Central memory CD8-positive, alpha-beta T cell (primary cell): ENCODE data around the gene PLXDC2.
"Not testable (repeated sequence)": the region's sequence is repeated elsewhere in the genome, so short reads cannot be mapped to it uniquely, and the experiment has no call there.

ENCODE experiments used
- ATAC-seq: fragments of 150-1000 bp; cut with Tn5 transposase; replicated peaks from 2 replicates; pipeline ENCODE4 v1.10.0; 2022; ENCODE audit warnings: mild to moderate bottlenecking, moderate FRiP score, moderate number of reproducible peaks; ENCODE audit not compliant: poor library complexity, severe bottlenecking; ENCODE audit errors: extremely low read depth
- DNase-seq, 2 donors: peaks; one replicate each; pipeline ENCODE4 v3.0.0; 2021; ENCODE audit warnings: low spot score in 2 of 2
- H3K27ac Mint-ChIP-seq: one replicate; pipeline ENCODE4 v1.8.0; 2022; ENCODE audit warnings: low read depth, mild to moderate bottlenecking, moderate library complexity, mixed read lengths
- H3K27me3 Mint-ChIP-seq: one replicate; pipeline ENCODE4 v1.8.0; 2022; ENCODE audit warnings: mixed read lengths
- H3K36me3 Mint-ChIP-seq: one replicate; pipeline ENCODE4 v1.8.0; 2022; ENCODE audit warnings: mild to moderate bottlenecking, moderate library complexity, mixed read lengths; ENCODE audit not compliant: insufficient read depth
- H3K4me1 Mint-ChIP-seq: one replicate; pipeline ENCODE4 v1.8.0; 2022; ENCODE audit warnings: mixed read lengths
- H3K4me3 Mint-ChIP-seq: one replicate; pipeline ENCODE4 v1.8.0; 2022; ENCODE audit warnings: mild to moderate bottlenecking, moderate library complexity, mixed read lengths
- H3K9me3 Mint-ChIP-seq: one replicate; pipeline ENCODE4 v1.8.0; 2022; ENCODE audit warnings: mixed read lengths

Gene PLXDC2

DNA sequence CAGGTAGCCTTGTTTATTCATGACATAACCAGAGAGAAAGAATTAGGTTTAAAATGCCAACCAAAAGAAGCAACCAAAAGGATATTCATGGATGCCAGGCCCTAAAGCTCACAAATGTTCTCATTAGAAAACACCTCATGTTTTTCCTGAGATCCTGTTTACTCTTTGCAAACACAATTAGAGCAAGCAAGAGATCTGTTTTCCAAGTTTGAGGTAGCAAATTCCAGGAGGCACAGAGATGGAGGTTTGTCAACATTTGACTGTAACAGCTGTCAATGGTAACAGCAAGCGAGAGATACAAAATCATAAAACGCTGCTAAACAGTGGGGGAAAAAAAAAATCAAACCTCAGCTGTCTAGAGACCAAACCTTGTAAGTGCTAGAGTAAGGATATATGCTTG lies 182.2 kb downstream of the PLXDC2 start:
- ATAC-seq (no peak), DNase-seq (no peak)
- Mint-ChIP-seq H3K4me1 (no peaks in the 10 kb centered on the region), H3K9me3 (peaks cover 17% of the 10 kb centered on the region), H3K27me3 (no peaks in the 10 kb centered on the region), H3K36me3 (no peaks in the 10 kb centered on the region), H3K27ac (no peak overlapping the region), H3K4me3 (no peak overlapping the region)

DNA sequence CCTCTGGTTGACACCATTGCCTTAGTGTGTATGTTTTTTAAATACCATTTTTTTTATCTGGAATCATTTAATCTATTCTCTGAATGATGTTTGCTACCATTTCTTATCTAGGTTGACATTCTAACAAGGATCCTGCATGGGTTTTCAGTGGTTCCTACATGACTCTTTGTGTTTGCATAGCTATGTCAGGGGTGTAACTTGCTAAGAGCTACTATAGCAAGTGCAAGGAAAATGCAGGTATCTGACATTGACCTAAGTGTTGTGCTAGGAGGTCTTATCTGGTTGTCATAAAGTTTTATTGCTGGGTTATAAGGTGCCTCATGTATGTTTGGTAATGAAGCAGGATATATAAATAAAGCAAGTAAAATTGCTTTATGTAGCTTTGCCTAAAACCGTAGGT lies 183.2 kb downstream of the PLXDC2 start:
- Mint-ChIP-seq H3K9me3 (peaks cover 17% of the 10 kb centered on the region), H3K27me3 (no peaks in the 10 kb centered on the region), H3K27ac (no peak overlapping the region), H3K4me3 (no peak overlapping the region), H3K4me1 (no peaks in the 10 kb centered on the region), H3K36me3 (no peaks in the 10 kb centered on the region)
- DNase-seq = no peak
- ATAC-seq = no peak

DNA sequence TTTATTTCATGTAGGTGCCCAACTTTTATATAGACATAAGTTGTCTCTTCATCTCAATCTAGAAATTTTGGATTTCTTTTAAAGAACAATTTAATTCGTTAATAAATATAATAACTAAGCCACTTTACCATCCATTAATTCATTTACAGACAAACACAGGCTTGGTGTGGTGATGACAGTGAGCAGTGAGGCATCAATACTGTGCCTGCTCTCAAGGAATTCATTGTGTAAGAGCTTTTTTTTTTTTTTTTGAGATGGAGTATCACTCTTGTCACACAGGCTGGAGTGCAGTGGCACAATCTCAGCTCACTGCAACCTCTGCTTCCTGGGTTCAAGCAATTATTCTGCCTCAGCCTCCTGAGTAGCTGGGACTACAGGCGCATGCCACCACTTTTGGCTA lies 185.8 kb downstream of the PLXDC2 start:
- H3K4me1 Mint-ChIP-seq, H3K36me3 Mint-ChIP-seq, H3K27me3 Mint-ChIP-seq, ATAC-seq, H3K4me3 Mint-ChIP-seq, DNase-seq, H3K27ac Mint-ChIP-seq: not testable (repeated sequence)
- H3K9me3 Mint-ChIP-seq = peaks cover 19% of the 10 kb centered on the region

DNA sequence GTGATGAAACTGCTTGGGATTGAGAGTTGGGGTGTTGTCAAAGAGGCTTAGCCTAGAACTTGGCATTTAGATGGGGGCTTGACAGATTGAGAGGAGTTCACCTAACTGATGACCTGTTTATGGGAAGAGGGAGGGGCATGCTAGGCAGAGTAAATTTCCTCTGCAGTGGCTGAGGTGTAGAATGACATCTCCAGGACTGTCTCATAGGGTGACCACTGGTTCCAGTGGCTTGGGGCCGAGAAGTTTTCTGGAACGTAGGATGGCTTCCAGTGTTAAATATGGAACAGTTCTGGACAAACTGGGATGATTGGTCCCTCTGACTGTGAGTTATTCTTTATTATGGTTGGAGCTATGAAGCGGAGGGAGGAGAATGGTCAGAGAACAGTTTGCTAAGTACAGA lies 186.4 kb downstream of the PLXDC2 start:
- no peaks in the 10 kb centered on the region for H3K4me1 Mint-ChIP-seq
- no peak for ATAC-seq
- no peak overlapping the region for H3K4me3 Mint-ChIP-seq
- H3K27ac Mint-ChIP-seq = no peak overlapping the region
- H3K9me3 Mint-ChIP-seq = peaks cover 19% of the 10 kb centered on the region
- no peaks in the 10 kb centered on the region for H3K36me3 Mint-ChIP-seq
- DNase-seq = no peak
- no peaks in the 10 kb centered on the region for H3K27me3 Mint-ChIP-seq

DNA sequence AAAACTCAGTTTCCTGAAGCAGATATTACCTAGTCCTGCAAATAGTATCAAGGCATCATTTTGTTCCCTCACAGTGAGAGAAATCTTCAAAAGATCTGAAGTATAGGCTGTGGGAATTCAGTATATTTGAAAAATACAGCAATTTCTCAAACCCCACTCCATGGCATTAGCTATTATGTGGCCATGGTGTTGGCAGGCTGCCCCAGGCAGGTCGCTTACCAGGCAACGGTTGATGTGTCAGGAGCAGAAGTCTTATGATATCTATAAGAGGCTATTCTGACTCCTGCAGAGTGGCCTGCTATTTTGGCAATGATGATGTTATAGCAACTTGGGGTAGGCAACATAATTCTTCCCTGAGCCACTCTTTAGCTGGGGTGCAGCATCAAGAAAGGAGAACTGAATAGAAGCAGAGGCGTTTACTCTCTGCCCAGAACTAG lies 187.9 kb downstream of the PLXDC2 start:
- no peak overlapping the region for H3K4me3 Mint-ChIP-seq

DNA sequence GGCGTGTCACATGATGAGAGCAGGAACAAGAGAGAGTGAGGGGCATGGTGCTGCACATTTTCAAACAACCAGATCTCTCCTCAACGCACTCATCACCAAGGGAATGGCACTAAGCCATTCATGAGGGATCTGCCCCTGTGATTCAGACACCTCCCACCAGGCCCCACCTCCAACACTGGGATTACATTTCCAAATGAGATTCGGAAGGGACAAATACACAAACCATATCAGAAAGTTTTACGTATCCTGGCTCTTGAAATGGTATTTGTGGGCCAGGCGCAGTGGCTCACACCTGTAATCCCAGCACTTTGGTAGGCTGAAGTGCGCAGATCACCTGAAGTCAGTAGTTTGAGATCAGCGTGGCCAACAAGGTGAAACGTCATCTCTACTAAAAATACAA lies 189.4 kb downstream of the PLXDC2 start:
- H3K4me1 Mint-ChIP-seq = no peaks in the 10 kb centered on the region
- DNase-seq (no peak), ATAC-seq (no peak)
- H3K9me3 Mint-ChIP-seq = peaks cover 14% of the 10 kb centered on the region
- H3K4me3 Mint-ChIP-seq = no peak overlapping the region
- no peak overlapping the region for H3K27ac Mint-ChIP-seq
- H3K27me3 Mint-ChIP-seq = no peaks in the 10 kb centered on the region
- no peaks in the 10 kb centered on the region for H3K36me3 Mint-ChIP-seq

More for the DNA sequence above, 187.9 kb downstream of the PLXDC2 start:
- no peak overlapping the region for H3K27ac Mint-ChIP-seq
- peaks cover 19% of the 10 kb centered on the region for H3K9me3 Mint-ChIP-seq
- no peaks in the 10 kb centered on the region for H3K4me1 Mint-ChIP-seq
- DNase-seq (no peak), ATAC-seq (no peak)
- H3K36me3 Mint-ChIP-seq = no peaks in the 10 kb centered on the region
- no peaks in the 10 kb centered on the region for H3K27me3 Mint-ChIP-seq

DNA sequence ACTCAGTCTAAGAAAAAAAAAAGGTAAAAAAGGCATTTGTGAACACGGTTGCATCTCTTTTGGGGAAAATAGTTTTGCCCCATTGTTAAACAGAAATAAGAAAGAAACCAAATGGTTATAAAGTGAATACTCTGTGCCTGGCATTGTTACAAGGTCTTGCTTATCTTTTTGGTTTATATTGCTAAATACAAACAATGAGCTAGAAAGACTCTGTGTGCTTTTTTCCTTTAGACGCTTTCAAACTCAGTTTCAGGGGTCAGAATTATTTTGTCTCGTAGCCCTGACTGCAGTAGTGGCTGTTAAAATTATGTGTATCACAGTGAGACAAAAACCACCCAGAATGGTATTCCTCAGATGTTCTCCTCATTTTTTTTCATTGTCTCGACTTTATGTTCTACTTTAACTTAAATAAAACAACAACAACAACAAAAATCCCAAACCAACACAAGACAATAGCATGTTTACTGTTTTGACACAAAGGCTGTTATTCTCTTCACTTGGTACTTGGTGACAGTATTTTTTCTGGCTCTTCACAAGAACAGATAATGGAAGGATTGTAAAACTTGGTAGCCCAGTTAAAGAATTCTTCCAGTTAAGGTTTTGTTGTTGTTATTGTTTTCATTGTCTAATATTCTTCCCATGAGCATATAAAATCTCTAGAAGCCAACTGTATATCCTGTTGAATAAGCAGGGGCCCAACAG lies 190.1 kb downstream of the PLXDC2 start:
- H3K36me3 Mint-ChIP-seq = no peaks in the 10 kb centered on the region
- H3K27me3 Mint-ChIP-seq = no peaks in the 10 kb centered on the region
- no peak for ATAC-seq
- no peak overlapping the region for H3K27ac Mint-ChIP-seq
- no peak overlapping the region for H3K4me3 Mint-ChIP-seq
- DNase-seq = no peak
- no peaks in the 10 kb centered on the region for H3K4me1 Mint-ChIP-seq
- peaks cover 14% of the 10 kb centered on the region for H3K9me3 Mint-ChIP-seq

DNA sequence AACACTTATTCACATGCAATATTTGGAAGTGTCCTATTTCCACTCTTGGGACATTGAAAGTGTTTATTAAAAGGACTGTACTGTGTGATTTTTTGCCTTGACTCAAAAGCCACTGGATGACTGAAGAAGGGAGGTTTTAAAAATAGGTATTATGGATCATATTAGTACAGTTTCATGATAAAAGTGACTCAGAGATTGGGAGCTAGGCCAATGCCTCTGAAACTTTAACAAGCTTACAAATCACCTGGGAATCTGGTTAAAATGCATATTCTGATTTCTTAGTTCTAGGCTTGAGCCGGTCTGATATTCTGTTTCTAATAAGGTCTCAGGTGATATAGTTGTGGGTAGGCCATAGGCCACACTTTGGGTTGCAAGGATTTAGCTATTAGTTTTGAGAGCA lies 191.2 kb downstream of the PLXDC2 start:
- no peaks in the 10 kb centered on the region for H3K27me3 Mint-ChIP-seq

DNA sequence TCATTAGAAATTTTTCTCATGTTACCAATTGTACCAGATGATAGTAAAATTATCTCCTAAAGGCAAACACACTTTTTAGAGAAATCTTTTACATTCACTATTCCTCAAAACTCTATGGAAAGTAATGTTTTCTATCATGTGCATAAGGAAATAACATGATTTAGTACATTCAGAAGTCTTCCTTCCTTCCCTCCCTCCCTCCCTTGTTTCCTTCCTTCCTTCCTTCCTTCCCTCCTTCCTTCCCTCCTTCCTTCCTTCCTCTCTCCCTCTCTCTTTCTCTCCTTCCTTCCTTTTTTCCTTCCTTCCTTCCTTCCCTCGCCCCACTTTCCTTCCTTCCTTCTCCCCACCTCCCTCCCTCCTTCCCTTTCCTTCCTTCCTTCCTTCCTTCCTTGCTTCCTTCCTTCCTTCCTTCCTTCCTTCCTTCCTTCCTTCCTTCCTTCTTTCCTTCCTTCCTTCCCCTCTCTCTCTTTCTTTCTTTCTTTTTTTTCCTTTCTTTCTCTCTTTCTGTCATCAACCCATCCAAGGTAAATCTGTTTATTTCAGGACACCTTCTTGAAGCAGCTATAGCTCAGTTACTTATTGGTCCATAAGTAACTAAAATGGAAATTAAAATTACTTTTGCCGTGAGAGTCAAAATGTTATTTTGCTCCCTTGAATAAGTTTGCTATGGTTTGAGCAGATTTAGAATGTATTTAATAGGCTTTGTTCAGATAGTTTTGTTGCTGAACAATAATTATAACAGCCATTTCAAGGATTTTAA lies 197.9 kb downstream of the PLXDC2 start:
- H3K27ac Mint-ChIP-seq = no peak overlapping the region
- no peak overlapping the region for H3K4me3 Mint-ChIP-seq
- DNase-seq (no peak), ATAC-seq (no peak)
- H3K9me3 Mint-ChIP-seq = peaks cover 17% of the 10 kb centered on the region
- H3K36me3 Mint-ChIP-seq = no peaks in the 10 kb centered on the region
- H3K4me1 Mint-ChIP-seq = no peaks in the 10 kb centered on the region
- no peaks in the 10 kb centered on the region for H3K27me3 Mint-ChIP-seq

More for the DNA sequence above, 191.2 kb downstream of the PLXDC2 start:
- peaks cover 12% of the 10 kb centered on the region for H3K9me3 Mint-ChIP-seq
- H3K36me3 Mint-ChIP-seq = no peaks in the 10 kb centered on the region
- no peak for DNase-seq
- no peak for ATAC-seq
- H3K27ac Mint-ChIP-seq = no peak overlapping the region
- no peaks in the 10 kb centered on the region for H3K4me1 Mint-ChIP-seq
- H3K4me3 Mint-ChIP-seq = no peak overlapping the region

DNA sequence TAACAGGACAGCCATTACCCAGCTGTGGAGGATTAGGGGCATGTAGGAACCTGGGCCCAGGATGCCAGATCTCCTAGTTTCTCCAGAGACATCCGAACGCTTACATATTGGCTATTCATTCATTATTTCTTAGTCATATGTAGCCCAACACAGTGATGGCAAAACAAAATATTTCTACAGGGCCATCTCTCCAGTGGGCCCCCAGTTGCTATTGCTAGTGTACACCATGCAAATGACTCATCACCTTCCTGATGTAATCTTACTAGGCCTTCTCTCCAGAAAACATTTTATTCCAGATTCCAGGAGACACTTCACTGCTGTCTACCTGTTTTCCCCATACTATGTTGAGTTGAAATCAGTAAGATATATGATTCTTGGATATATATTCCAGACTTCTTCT lies 201.7 kb downstream of the PLXDC2 start:
- Mint-ChIP-seq H3K27me3 (no peaks in the 10 kb centered on the region), H3K4me1 (no peaks in the 10 kb centered on the region), H3K4me3 (no peak overlapping the region), H3K36me3 (no peaks in the 10 kb centered on the region), H3K27ac (no peak overlapping the region), H3K9me3 (peaks cover 23% of the 10 kb centered on the region)
- ATAC-seq (no peak), DNase-seq (no peak)

DNA sequence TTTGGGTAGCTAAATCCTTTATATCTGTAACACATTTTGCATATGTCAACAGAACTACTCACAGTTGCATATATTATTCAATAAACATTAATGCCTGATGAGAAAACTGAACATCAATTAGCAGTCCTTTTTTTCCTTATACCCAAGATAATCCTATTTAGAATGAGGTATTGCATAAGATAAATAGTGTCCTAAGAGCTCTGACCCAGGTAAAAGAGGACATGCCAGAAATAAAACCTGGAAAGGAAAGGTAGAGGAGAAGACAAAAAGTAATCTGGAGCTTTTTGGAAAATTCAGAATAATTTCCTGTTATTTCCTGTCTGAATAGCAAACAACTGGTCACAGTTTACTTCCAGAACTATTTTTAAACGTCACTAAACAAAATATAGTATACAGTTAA lies 204.4 kb downstream of the PLXDC2 start:
- Mint-ChIP-seq H3K4me1 (no peaks in the 10 kb centered on the region), H3K27me3 (no peaks in the 10 kb centered on the region), H3K9me3 (peaks cover 12% of the 10 kb centered on the region)

DNA sequence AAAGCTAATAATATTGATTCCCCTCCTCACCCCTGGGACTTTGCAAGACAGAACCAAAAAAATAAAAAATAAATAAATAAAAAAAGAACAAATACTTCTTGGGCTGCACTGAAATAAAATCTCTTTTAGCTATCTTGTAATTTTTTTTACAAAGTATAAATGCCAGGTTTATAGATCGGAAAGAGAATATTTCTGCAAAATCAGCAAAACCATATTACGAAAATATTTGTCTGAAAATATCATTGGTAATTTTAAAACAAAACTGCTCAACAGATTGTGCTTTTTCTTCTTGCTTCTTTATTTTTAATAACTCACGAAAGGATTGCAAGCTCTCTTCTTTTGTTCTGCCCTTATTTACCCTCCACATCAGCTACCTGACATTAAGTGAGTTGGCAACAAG lies 213.3 kb downstream of the PLXDC2 start:
- Mint-ChIP-seq H3K4me3 (no peak overlapping the region), H3K36me3 (no peaks in the 10 kb centered on the region), H3K4me1 (no peaks in the 10 kb centered on the region), H3K27me3 (no peaks in the 10 kb centered on the region), H3K27ac (no peak overlapping the region), H3K9me3 (peaks cover 11% of the 10 kb centered on the region)
- no peak for DNase-seq
- ATAC-seq = no peak

More for the DNA sequence above, 204.4 kb downstream of the PLXDC2 start:
- no peak for DNase-seq
- H3K4me3 Mint-ChIP-seq = no peak overlapping the region
- H3K36me3 Mint-ChIP-seq = no peaks in the 10 kb centered on the region
- no peak overlapping the region for H3K27ac Mint-ChIP-seq
- no peak for ATAC-seq

DNA sequence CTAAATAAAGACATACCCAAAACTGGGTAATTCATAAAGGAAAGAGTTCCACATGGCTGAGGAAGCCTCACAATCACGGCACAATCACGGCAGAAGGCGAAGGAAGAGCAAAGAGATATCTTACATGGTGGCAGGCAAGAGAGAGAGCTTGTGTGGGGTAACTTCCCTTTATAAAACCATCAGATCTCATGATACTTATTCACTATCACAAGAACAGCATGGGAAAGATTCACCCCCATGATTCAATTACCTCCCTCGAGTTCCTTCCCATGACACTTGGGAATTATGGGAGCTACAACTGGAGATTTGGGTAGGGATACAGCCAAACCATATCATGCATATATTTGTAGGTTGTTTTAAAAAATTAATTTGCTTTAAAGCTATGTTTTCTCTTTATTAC lies 217.2 kb downstream of the PLXDC2 start:
- no peak for DNase-seq
- Mint-ChIP-seq H3K4me1 (no peaks in the 10 kb centered on the region), H3K27ac (no peak overlapping the region), H3K4me3 (no peak overlapping the region), H3K36me3 (no peaks in the 10 kb centered on the region), H3K9me3 (peaks cover 11% of the 10 kb centered on the region), H3K27me3 (no peaks in the 10 kb centered on the region)
- ATAC-seq = no peak
